ENCODE data around the gene PRKD2.

- TF ChIP-seq POLR2A (IDR thresholded peaks at IDR 0.05; ENCODE audit: low read length) (no peak), GATA1 (IDR thresholded peaks at IDR 0.05; ENCODE audit: low read depth, low read length) (no peak)
These were observed 39.1 kb upstream of the PRKD2 start for GRCh38 chr19:46755853-46756543.
